PFSK-1 (cell line): Measurements from ENCODE around the gene AIF1L.

ENCODE experiments used
- FOXP2 ChIP-seq: optimal IDR thresholded peaks from 2 replicates; pipeline ENCODE3; 2011; ENCODE audit warnings: borderline replicate concordance, control low read depth, inconsistent platforms; ENCODE audit not compliant: insufficient read depth; ENCODE audit errors: extremely low read length, extremely low read depth
- POLR2AphosphoS5 ChIP-seq: IDR thresholded peaks from 2 replicates; pipeline ENCODE4 v1.6.1; 2012; ENCODE audit warnings: low read depth, mild to moderate bottlenecking, control low read depth, low read length, moderate library complexity
- REST ChIP-seq, 2 experiments: IDR thresholded peaks; 2 replicates each; pipeline versions ENCODE4 v1.6.1 to v1.8.0; 2011 to 2012; ENCODE audit warnings: low read depth in 2 of 2, low read length in 2 of 2, control low read depth in 1 of 2, inconsistent platforms in 1 of 2, mild to moderate bottlenecking in 1 of 2, moderate library complexity in 1 of 2; ENCODE audit not compliant: insufficient read depth in 1 of 2
- SIN3A ChIP-seq: IDR thresholded peaks from 2 replicates; pipeline ENCODE4 v1.6.1; 2012; ENCODE audit warnings: mild to moderate bottlenecking, low read length, moderate library complexity, borderline replicate concordance; ENCODE audit not compliant: insufficient read depth
- TAF1 ChIP-seq: IDR thresholded peaks from 2 replicates; pipeline ENCODE4 v1.6.1; 2012; ENCODE audit warnings: low read length, control low read depth, borderline replicate concordance; ENCODE audit not compliant: insufficient read depth

The AIF1L gene

DNA sequence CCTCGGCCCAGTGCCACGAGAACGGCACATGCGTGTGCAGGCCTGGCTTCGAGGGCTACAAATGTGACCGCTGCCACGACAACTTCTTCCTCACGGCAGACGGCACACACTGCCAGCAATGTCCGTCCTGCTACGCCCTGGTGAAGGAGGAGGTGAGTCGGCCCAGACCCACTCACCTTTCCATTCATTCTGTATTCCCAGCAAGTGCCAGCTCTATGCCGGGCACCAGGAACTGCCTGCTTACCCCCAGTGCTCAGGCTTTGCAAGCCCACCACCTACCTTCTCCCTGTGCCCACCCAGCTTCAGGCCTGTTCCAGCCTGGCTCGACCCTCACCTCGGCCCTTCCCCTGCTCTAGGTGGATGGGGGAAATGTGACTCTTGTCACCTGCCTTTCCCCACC is 26.6 kb upstream of the AIF1L start:
- TF ChIP-seq SIN3A (no peak), REST (IDR thresholded peaks at IDR 0.05; ENCODE audit: insufficient read depth in 1 of 2, low read depth in 2 of 2, low read length in 2 of 2) (no peak), TAF1 (no peak), FOXP2 (no peak), POLR2AphosphoS5 (no peak)

DNA sequence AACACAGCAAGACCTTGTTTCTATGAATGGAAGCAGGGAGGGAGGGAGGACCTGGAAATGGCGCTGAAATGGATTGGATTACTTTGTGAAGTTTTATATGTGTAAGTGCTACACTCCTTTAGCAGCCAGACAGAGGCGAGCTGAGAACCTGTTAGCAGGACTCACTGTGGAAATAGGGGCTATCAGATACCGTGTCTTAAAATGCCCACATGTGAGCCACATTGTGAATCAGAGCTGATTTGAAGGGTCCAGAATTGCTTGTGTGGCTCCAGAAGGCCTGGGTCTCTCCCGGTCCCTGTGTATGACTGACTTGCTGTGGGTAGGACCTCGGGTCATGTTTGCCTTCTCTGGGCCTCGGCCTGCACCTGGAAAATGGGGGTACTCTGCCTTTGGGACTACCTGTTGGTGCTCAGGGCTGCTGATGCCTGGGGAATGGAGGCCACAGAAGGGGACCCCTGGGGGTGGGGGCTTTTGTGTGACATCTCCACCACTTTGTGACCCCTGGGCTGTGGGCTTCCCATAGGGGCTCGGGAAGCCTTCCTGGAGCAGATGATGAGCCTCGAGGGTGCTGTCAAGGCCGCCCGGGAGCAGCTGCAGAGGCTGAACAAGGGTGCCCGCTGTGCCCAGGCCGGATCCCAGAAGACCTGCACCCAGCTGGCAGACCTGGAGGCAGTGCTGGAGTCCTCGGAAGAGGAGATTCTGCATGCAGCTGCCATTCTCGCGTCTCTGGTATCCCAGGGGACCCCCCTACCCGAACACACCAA is 24.0 kb upstream of the AIF1L start:
- TF ChIP-seq REST (IDR thresholded peaks at IDR 0.05; ENCODE audit: insufficient read depth in 1 of 2, low read depth in 2 of 2, low read length in 2 of 2) (no peak), TAF1 (no peak), SIN3A (no peak), POLR2AphosphoS5 (no peak)

DNA sequence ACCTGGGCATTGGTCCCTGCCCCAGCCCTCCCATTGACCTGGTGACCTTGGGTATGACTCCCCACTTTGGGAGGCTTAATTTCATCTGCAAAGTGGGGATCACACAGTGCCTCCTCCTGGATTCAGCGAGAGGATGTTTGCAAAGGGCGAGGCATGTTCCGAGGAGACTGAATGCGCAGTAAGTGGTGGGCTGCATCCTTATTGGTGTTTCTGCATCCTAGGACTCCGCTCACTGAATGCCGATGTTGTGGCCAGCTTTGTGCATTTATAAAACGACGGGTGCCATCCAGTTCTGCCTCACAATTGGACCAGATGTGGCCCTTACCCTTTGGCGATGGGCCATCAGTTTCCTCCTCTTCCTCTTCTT is 23.5 kb upstream of the AIF1L start:
- TF ChIP-seq REST (IDR thresholded peaks at IDR 0.05; ENCODE audit: insufficient read depth in 1 of 2, low read depth in 2 of 2, low read length in 2 of 2) = no peak
- no peak for TF ChIP-seq SIN3A
- no peak for TF ChIP-seq POLR2AphosphoS5
- TF ChIP-seq TAF1 = no peak
- no peak for TF ChIP-seq FOXP2

- no peak for TF ChIP-seq TAF1
- no peak for TF ChIP-seq FOXP2
- no peak for TF ChIP-seq SIN3A
- no peak for TF ChIP-seq POLR2AphosphoS5
- TF ChIP-seq REST (IDR thresholded peaks at IDR 0.05; ENCODE audit: insufficient read depth in 1 of 2, low read depth in 2 of 2, low read length in 2 of 2) = no peak
Observed at GRCh38 chr9:131076347-131077195, 19.8 kb upstream of the AIF1L start.
